ENCODE results near the gene LEFTY2. TPM values are rescaled to one million over a fixed set of nuclear protein-coding genes. Genes with fewer than 3 reads are reported as not detected.

LEFTY2 gene
- total RNA-seq, 2 donors from 2014 or later: 7.9 TPM; not detected in 1

DNA sequence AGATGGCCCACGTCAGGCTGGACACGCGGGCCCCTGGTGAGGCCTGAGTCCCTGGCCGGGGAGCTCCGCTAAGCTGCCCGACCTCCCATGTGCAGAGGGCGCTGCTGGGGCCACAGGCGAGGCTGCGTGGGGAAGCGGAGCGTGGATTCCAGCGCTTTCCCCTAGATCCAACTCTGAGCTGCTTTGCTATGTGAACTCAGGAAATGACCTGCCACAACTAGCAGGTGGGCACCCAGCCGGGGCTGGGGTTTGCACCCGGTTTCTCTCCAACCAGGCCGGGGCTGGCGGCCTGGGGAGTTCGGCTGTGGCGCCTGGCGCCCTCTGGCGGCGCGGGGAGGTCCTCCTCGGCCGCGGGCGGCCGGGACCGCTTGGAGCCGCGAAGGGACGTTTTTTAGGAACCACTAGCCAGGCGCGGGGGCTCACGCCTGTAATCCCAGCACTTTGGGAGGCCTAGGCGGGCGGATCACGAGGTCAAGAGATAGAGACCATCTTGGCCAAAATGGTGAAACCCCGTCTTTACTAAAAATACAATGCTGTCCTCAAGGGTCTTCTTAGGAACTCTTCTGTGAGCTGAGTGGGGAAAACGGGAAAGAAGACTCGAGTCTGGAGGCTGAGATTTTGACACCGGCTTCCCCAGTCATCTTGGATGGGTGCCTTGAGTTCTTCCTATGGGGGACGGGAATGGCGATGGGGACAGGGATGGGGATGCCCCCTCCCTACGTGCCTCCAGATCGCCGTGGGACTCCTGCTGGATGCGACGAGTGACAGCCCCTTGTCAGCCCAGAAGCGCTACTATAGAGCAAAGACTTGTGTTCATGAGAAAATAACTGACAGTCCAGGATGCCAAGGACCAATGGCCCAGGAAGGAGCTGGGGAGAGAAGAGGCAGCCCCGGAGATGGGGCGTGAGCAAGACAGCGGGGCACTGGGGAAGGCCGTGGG is 29.6 kb downstream of the LEFTY2 start:
- no peaks in the 10 kb centered on the region for H3K9me3 ChIP-seq
- TF ChIP-seq CTCF (IDR thresholded peaks at IDR 0.05) (peak; percentile 74 to 90 (median 89)), POLR2A (IDR thresholded peaks at IDR 0.05) (no peak), POLR2AphosphoS5 (IDR thresholded peaks at IDR 0.05) (no peak)
- no peaks in the 10 kb centered on the region for H3K4me1 ChIP-seq (replicated peaks)
- DNase-seq (ENCODE audit: low spot score): peak; percentile 35
- WGBS: 52% methylated on average over 44 of the region's 53 CpGs
- no peak overlapping the region for H3K27ac ChIP-seq
- H3K36me3 ChIP-seq: no peaks in the 10 kb centered on the region
- no peaks in the 10 kb centered on the region for H3K27me3 ChIP-seq (replicated peaks; ENCODE audit: insufficient read depth)
- intact Hi-C loops (cut with DNase I): loop anchor here (2.0 to 10.0 kb wide), 4 partner anchors 63 to 437 kb away; partner anchors contain the start of gene SRP9
- no peak overlapping the region for H3K4me3 ChIP-seq

DNA sequence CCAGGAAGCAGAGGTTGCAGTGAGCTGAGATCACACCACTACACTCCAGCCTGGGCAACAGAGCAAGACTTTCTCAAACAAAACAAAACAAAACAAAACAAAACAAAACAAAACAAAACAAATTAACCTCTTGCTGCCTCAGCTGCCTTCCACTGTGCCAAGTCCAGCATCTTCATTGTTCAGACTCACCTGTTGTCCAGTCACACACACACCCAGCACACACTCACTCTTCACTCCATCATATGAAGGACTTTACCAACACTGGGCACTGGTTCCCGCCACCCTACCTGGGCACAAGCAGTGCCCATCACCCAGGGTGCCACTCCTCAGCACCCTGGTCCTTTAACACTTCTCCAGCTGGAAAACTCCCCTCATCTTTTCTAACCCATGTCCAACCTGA is 31.5 kb downstream of the LEFTY2 start:
- intact Hi-C loops (cut with DNase I): no loop called here
- 93% methylated on average over 1 of the region's 1 CpG for WGBS
- Histone ChIP-seq H3K27me3 (replicated peaks; ENCODE audit: insufficient read depth) (no peaks in the 10 kb centered on the region), H3K4me3 (no peak overlapping the region), H3K9me3 (no peaks in the 10 kb centered on the region), H3K27ac (no peak overlapping the region), H3K36me3 (no peaks in the 10 kb centered on the region), H3K4me1 (replicated peaks) (no peaks in the 10 kb centered on the region)
- DNase-seq (ENCODE audit: low spot score): no peak
- TF ChIP-seq CTCF (IDR thresholded peaks at IDR 0.05) (no peak), POLR2AphosphoS5 (IDR thresholded peaks at IDR 0.05) (no peak), POLR2A (IDR thresholded peaks at IDR 0.05) (no peak)

DNA sequence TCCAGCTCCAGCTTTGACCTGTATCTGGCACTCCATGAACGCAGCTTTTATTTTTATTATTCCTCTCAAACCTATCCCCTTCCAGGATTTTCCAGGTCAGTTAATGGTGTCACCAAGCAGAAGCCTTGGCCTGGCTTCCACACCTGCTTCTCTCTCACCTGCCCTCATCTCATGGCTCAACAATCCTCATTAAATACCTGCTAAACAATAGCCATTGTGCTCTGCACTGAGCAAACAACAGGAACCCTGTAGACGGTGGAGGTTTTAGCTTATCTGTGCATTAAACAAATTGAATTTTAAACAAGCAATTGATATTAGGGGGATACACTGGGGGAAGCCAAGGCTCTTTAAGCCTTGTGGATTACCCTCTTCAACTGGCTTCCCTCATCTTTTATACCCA is 32.2 kb downstream of the LEFTY2 start:
- intact Hi-C loops (cut with DNase I): no loop called here
- no peak overlapping the region for H3K4me3 ChIP-seq
- TF ChIP-seq POLR2A (IDR thresholded peaks at IDR 0.05): no peak
- H3K4me1 ChIP-seq (replicated peaks): no peaks in the 10 kb centered on the region
- no peaks in the 10 kb centered on the region for H3K36me3 ChIP-seq
- H3K27me3 ChIP-seq (replicated peaks; ENCODE audit: insufficient read depth): no peaks in the 10 kb centered on the region
- WGBS: 50% methylated on average over 2 of the region's 2 CpGs
- DNase-seq (ENCODE audit: low spot score): no peak
- H3K27ac ChIP-seq: no peak overlapping the region
- H3K9me3 ChIP-seq: no peaks in the 10 kb centered on the region

GRCh38 chr1:225908013-225908640 is 32.9 kb downstream of the LEFTY2 start:
- Histone ChIP-seq H3K4me1 (replicated peaks) (no peaks in the 10 kb centered on the region), H3K27me3 (replicated peaks; ENCODE audit: insufficient read depth) (no peaks in the 10 kb centered on the region), H3K27ac (no peak overlapping the region), H3K36me3 (no peaks in the 10 kb centered on the region), H3K4me3 (no peak overlapping the region), H3K9me3 (no peaks in the 10 kb centered on the region)
- WGBS: 85% methylated on average over 5 of the region's 5 CpGs
- DNase-seq (ENCODE audit: low spot score): no peak
- TF ChIP-seq POLR2AphosphoS5 (IDR thresholded peaks at IDR 0.05) (no peak), CTCF (IDR thresholded peaks at IDR 0.05) (no peak), POLR2A (IDR thresholded peaks at IDR 0.05) (no peak)
- intact Hi-C loops (cut with DNase I): no loop called here

GRCh38 chr1:225907341-225907740 is 33.7 kb downstream of the LEFTY2 start:
- H3K4me3 ChIP-seq: no peak overlapping the region
- TF ChIP-seq CTCF (IDR thresholded peaks at IDR 0.05) (no peak), POLR2AphosphoS5 (IDR thresholded peaks at IDR 0.05) (no peak)
- no peaks in the 10 kb centered on the region for H3K27me3 ChIP-seq (replicated peaks; ENCODE audit: insufficient read depth)
- intact Hi-C loops (cut with DNase I): no loop called here
- no peak for DNase-seq (ENCODE audit: low spot score)
- H3K27ac ChIP-seq: no peak overlapping the region
- no peaks in the 10 kb centered on the region for H3K36me3 ChIP-seq
- 94% methylated on average over 5 of the region's 7 CpGs for WGBS
- H3K4me1 ChIP-seq (replicated peaks): no peaks in the 10 kb centered on the region
- H3K9me3 ChIP-seq: no peaks in the 10 kb centered on the region

Data from prostate gland (tissue), 2 donors.